ENCODE results near the gene ZFHX3. TPM values are rescaled to one million over a fixed set of nuclear protein-coding genes. Genes with fewer than 3 reads are reported as not detected.

Gene ZFHX3
- polyA plus RNA-seq, 1 experiment, result 2.2 TPM

GRCh38 chr16:72948238-72948829 is 99.6 kb downstream of the ZFHX3 start:
- CTCF ChIA-PET, result no interaction called here
- TF ChIP-seq CTCF (IDR thresholded peaks at IDR 0.05; ENCODE audit: insufficient read depth, low read depth, low read length), result no peak
- Histone ChIP-seq H3K27me3 (ENCODE audit: control insufficient read depth, insufficient read depth, low read length) (no peaks in the 10 kb centered on the region), H3K4me3 (ENCODE audit: low read depth, low read length) (no peak overlapping the region), H3K36me3 (ENCODE audit: control insufficient read depth, insufficient read depth, low read length) (peaks cover 8% of the 10 kb centered on the region)
- no peak for DNase-seq (ENCODE audit: low read depth)
- POLR2A ChIA-PET, result no interaction called here

- ChIA-PET POLR2A (no interaction called here), CTCF (no interaction called here)
- Histone ChIP-seq H3K4me3 (ENCODE audit: low read depth, low read length) (no peak overlapping the region), H3K36me3 (ENCODE audit: control insufficient read depth, insufficient read depth, low read length) (peaks cover 8% of the 10 kb centered on the region), H3K27me3 (ENCODE audit: control insufficient read depth, insufficient read depth, low read length) (no peaks in the 10 kb centered on the region)
- no peak for TF ChIP-seq CTCF (IDR thresholded peaks at IDR 0.05; ENCODE audit: insufficient read depth, low read depth, low read length)
- no peak for DNase-seq (ENCODE audit: low read depth)
Observed at GRCh38 chr16:72947379-72948237, 100.3 kb downstream of the ZFHX3 start.

- POLR2A ChIA-PET, result interaction anchor here (0.8 kb wide), 1 partner anchor 63 kb away, joined by 3 read pairs; no protein-coding TSS in a partner anchor
- CTCF ChIA-PET, result no interaction called here
- peaks cover 8% of the 10 kb centered on the region for H3K36me3 ChIP-seq (ENCODE audit: control insufficient read depth, insufficient read depth, low read length)
Observed at GRCh38 chr16:72946474-72947194, 101.3 kb downstream of the ZFHX3 start.

GRCh38 chr16:72946063-72946462 is 101.9 kb downstream of the ZFHX3 start:
- POLR2A ChIA-PET, result interaction anchor here (0.8 kb wide), 1 partner anchor 62 kb away, joined by 3 read pairs; no protein-coding TSS in a partner anchor
- CTCF ChIA-PET, result no interaction called here
- no peak for DNase-seq (ENCODE audit: low read depth)
- no peak overlapping the region for H3K4me3 ChIP-seq (ENCODE audit: low read depth, low read length)
- peaks cover 8% of the 10 kb centered on the region for H3K36me3 ChIP-seq (ENCODE audit: control insufficient read depth, insufficient read depth, low read length)
- TF ChIP-seq CTCF (IDR thresholded peaks at IDR 0.05; ENCODE audit: insufficient read depth, low read depth, low read length), result no peak
- H3K27me3 ChIP-seq (ENCODE audit: control insufficient read depth, insufficient read depth, low read length), result no peaks in the 10 kb centered on the region

More at GRCh38 chr16:72946474-72947194, 101.3 kb downstream of the ZFHX3 start:
- TF ChIP-seq CTCF (IDR thresholded peaks at IDR 0.05; ENCODE audit: insufficient read depth, low read depth, low read length), result no peak
- Histone ChIP-seq H3K27me3 (ENCODE audit: control insufficient read depth, insufficient read depth, low read length) (no peaks in the 10 kb centered on the region), H3K4me3 (ENCODE audit: low read depth, low read length) (no peak overlapping the region)
- no peak for DNase-seq (ENCODE audit: low read depth)

GRCh38 chr16:72945611-72946010 is 102.3 kb downstream of the ZFHX3 start:
- ChIA-PET POLR2A (no interaction called here), CTCF (no interaction called here)
- Histone ChIP-seq H3K4me3 (ENCODE audit: low read depth, low read length) (no peak overlapping the region), H3K36me3 (ENCODE audit: control insufficient read depth, insufficient read depth, low read length) (peaks cover 6% of the 10 kb centered on the region), H3K27me3 (ENCODE audit: control insufficient read depth, insufficient read depth, low read length) (no peaks in the 10 kb centered on the region)
- no peak for DNase-seq (ENCODE audit: low read depth)
- no peak for TF ChIP-seq CTCF (IDR thresholded peaks at IDR 0.05; ENCODE audit: insufficient read depth, low read depth, low read length)
